Hematopoietic multipotent progenitor cell treated with erythropoietin and hydrocortisone succinate and interleukin-3 and kit ligand, for 4 days (in vitro differentiated cells): ENCODE data around the gene NTRK3.
"Not testable (repeated sequence)": the region's sequence is repeated elsewhere in the genome, so short reads cannot be mapped to it uniquely, and the experiment has no call there.

Source experiments
- DNase-seq: peaks from one replicate; pipeline ENCODE4 v3.0.0-alpha.2; 2015

Gene NTRK3

DNA sequence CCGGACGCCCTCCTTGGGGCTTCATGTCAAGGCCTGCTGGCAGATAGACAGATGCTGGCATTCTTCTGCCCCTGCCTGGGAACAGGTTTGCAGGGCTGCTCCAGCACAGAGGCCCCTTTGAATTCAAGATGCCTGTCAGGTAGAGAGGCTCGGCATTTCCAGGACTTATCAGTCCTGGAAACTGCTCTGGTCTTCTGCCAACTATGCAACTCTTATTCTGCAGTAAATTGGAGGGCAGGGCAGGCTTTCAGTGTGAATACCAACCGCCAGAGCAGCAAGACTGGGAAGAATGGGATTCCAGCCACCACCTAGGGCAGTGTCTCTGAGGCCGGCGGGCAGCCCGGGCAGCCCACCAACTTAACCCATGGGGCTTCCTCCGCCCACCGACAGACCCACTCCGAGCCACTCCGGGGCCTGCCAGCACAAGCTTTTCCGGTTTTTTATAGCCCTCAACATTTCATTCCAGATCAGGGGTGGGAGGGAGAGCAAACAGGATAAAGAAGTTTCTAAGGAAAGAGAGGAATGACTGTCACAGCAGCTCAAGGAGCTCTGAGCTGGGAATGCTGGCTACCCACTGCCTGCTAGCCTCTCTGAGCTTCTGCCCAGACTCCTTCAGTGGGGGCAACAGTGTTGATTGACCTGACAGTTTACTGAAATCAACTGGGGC, 140.9 kb downstream of the NTRK3 start:
- DNase-seq, result no peak

DNA sequence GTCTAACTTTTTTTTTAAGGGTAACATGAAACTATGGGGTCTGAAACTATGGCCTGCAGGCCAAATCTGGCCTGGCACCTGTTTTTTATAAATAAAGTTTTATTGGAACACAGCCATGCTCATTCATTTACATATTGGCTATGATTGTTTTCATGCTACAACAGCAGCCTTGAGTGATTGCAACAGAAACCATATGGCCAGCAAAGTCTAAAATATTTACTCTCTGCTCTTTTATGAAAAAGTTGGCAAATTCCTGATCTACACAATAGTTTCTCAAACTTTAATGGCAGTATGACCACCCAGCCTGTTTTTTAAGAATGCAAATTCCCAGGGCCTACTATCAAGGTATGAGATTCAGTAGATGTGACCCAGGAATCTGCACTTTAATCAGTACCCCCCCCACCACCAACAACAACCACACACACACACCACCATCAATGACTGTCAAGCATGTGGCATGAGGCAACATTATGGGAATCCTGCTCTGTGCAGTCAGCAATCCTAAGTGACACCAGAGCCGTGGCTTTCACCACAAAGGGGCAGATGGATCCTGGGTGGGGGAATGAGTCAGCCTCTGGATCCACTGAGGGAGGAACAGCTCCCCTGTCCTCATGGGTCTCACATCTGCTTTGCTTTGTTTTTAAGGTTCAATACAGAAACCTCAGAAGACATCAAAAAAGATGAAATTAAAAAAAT, 142.8 kb downstream of the NTRK3 start:
- DNase-seq, result no peak

DNA sequence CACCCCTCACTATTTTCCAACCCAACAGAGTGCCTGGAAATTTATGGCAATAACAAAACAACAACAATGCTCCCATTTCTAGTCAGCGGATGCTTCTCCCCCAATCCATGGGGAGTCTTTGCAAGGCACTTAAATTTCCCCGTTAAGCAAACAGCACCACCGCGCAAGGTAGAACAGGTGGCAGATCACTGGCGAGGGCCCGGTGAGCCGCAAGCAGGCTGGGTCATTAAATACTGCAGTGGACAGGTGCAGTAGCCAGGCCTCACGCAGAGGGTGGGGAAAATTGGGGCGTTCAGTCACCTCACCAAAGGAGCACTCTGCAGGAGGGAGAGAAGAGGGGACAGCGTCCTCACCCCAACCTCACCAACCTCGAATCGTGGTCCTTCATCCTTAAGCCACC, 147.5 kb downstream of the NTRK3 start:
- DNase-seq, result no peak

DNA sequence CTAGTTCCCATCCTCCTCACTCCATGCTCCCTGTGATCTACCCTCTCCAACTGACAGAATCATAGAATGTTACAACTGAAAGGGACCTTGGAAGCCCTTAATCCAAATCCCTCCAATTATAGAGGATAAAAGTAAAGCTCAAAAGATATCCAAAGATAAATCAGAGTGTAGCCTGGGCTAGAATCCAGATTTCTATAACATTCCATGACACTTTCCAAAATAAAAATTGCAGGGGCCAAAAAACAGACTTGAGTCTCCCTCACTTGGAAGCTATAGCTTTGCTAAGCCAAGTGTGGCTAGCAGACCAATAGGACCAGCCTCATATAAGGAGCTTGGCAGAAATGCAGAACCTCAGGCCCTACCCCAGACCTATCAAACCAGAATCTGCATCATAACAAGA, 148.1 kb downstream of the NTRK3 start:
- no peak for DNase-seq

DNA sequence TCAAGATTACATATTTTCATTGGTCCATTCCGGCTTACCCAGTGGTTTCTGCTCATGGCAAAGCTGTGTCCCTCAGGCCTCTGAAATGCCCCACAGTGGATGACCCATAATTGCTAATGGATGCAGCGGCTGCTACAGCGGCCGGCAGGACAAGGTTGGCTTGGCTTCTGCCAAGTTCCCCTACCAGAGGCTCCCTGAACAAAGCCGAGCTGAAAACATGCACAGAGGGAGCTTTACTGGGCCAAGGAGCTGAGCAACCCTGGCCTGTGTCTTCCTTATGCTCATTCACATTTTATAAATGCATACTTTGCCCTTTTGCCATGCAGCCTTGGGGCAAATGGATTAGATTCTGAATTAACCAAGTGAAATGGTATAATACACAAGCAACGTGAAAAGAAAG, 150.5 kb downstream of the NTRK3 start:
- DNase-seq, result no peak

DNA sequence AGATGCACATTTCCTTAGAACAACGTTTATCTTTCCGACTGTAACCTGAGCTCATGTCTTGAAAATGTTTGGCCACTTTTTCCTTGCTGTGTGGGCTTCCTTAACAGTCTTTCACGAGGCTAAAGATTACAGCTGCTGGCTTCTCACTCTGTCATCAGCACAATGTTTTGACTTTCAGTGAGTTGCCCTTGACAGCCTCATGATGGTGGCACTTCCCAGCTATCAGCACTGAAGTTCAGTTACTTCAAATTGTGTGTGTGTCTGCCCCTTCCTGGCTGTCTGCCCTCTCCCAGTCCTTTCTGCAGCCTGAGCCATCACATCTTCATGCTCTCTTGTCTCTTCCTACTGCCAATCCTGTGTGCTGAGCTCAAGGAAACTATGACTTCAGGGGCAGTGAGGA, 152.2 kb downstream of the NTRK3 start:
- no peak for DNase-seq

DNA sequence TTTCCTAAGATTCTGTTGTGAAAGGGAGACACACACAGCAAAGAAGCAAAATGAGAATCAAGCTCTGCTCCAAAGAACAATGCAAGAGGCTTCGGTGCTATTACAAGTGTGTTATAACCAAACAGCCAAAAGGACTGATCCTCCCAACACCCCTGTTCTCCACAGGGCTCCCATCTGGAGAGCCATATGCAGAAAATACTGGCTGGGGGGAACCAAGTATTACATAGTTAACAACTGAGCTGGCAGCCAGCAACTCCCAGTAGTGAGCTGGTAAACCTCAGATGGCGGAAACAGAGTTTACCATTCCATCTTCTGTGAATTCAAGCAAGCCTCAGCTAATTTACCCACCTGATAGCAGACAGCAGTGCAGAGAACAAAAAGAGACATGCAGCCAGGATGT, 156.4 kb downstream of the NTRK3 start:
- DNase-seq, result no peak

DNA sequence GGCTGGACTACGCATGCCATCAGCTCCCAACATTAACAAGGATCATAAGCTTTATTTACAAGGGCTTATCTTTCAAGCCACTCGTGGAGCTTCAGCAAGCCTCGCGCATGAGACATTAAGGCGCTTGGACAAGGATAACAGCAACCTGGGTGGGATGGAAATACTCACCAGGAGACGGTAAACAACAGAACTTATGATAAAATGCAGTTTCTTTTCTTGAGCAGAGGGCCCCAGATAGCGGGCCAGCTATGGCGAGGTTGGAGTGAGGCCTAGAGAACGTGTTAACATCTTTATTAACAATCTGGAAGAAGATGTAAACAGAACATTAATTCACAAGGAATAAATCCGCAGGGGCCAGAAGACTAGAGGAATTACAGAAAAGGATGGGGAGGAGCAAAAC, 158.2 kb downstream of the NTRK3 start:
- no peak for DNase-seq

DNA sequence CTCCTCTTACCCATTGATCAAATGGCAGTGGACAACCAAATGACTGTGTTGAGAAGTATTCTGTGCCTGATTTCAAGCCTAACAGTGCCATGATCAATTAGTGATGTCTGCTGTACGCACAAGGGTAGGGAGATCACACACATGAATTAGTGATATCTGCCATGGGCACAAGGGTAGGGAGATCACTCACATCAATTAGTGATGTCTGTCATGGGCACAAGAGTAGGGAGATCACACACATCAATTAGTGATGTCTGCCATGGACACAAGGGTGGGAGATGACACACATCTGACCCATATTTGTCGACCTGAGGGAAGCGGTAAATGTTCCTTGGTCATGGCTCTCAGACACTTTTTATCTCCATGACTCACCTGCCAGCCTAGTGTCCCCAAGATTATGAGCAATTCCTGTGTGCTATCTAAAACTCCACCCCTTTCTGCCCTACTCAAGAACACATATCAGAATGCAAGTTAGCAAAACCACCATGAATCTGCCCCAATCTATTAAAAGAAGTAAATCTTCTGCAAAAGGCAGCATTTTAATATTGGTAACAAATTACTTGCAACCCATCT, 165.0 kb downstream of the NTRK3 start:
- peak; percentile 4 for DNase-seq

DNA sequence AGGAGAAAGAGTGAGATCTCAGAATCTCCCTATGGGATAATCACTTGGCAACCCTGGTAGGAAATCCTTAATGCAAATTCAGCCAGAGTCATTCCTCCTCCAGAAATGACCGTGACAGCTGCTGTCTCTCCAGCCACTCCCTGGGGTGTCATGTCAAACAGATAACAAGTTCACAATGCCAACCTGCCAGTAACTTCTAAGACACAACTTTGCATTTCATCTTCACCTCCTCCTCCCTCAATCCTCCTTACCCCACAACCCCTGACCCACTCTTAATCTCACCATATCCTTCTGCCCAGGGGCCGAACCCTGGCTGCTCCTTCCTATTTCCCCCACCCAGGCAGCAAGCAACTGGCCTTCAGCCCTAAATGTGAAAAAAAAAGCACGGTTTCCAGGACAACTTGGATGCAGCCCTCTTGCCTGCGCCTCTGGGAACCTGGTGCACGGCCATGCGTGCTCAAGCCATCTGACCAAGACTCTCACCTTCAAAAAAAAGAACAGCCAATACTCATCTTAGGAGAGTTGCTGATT, 166.0 kb downstream of the NTRK3 start:
- no peak for DNase-seq

DNA sequence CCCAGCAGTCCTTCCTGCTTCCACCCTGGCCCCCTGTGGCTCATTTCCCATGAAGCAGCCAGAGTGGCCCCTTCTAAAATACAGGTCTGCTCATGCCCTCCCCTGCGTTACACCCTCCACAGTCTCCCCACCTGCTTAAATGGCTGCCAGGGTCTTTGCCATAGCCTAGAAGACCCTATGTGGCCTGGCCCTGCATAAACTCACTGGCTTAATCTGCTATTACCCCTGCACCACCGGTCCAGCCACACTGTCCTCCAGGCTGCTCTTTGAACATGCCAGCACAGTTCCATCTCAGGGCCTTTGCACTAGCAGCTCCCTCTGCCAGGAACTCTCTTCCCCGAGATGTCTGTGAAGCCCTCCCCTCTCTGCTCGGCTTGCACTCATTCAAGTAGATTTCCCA, 166.8 kb downstream of the NTRK3 start:
- no peak for DNase-seq

DNA sequence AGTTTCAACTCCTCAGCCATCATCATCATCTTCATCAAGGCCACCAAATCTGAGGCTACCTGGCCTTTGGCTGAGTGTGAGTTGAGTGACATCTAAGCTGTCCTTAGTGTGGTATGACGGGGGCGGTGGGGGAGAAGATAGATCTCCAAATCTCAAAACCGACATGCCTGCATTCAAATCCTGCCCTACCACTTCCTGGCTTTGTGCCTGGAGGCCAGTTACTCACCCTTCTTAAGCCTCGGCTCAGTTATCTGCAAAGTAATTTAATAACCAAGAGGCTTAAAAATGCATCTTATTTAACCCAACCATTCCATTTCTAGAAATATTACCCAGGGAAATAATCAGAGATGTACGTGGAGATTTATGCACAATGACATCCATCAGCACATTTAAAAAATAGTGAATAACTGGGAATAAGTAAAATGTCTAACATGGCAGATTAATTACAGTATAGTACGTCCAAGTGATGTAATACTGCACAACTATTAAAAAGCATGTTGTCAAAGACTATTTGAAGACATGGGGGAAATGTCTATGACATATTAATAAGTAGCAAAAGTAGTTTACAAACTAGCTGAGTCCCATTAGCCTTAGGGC, 167.4 kb downstream of the NTRK3 start:
- no peak for DNase-seq

DNA sequence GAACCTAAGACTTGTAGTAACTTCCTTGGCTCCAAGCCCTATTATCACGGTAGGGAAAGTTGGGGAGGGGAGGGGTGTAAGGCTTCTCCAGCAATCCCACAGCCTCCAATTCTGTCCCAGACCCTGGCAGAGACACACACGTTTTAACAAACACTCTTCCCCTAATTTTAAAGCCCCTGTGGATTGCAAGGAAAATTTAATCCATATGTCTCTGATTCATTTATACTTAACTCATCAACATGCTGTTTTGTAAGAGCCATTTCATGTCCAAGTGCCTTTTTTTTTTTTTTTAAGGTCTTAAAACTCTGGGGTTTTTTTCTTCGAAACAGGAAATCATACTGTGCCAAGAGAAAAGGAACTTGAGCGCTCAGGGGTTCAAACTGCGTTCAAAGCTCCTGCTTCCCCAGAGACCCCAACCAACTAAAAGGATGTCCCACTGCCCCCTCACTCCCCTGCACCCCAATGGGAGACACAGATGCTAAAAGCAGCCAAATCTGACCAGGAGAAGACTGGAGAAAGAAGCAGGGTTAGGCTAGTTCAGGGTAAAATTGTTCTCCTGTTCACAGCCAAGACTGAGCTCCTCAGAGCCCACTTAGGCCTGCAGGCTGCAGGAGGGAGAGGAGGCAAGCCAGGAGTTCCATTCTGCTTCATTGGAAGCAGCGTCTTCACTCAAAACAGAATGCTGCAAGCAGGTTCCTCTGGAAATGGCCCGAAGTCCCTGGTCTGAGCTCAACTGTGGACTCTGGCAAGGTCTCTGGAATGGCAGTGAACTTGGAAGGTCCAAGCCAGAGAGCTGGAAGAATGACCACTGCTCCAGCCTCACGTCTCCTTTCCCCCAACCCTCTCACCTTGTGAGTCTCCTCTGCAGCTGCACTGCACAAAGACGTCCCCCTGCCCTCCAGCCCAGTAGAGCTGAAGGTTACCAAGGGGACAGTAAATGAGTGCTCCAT, 172.5 kb downstream of the NTRK3 start:
- DNase-seq, result peak; percentile 15

DNA sequence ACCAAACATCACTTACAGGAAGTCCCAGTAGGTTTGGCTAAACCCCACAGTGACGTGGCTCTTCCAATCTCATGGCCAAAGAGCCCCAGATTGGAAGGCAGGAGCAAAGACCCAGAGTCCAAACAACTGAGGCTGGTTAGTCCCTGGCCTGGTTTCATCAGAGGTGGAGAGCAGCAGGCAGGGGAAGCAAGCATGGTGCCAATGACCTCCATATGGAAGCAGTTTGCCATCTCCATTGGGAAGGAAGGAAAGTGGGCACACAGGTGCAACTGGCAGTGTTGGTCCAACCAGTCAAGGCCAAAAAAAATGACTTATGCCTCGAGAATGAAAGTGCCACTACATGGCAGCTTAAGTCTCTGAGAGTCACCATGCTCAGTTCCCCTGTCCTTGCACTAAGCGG, 175.9 kb downstream of the NTRK3 start:
- DNase-seq, result no peak

DNA sequence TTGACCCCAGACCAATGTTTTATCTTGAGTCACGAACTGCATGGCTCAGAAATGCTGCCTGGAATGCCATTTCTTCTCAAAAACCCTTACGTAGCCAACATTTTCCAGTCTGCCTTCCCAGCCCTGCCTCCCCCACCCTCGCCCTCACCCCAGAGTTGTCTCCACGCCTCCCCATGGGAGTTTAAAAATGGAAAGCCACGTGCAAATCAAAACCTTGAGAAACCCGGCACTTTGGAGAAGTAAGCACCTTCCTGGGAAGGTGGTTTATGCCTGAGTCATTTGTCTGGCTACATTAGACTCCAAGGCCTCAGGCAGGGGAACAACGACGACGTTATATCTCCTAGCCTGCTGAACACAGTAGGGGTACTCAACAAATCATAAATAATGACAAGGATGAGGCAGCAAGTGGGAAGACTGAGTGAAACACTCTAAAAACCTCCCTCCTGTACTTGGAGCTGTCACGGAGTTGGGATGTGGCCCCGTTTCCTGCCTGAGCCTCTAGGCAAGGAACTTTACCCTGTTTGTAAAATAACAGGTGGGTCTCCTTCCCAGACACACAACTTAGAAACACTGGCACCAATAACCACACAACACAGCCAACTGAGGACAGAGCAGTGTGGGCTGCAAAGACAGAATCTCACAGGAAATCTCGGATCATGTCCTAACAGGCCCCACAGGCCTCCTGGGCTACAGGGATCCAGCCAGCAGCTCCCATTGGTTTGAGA, 179.1 kb downstream of the NTRK3 start:
- no peak for DNase-seq

DNA sequence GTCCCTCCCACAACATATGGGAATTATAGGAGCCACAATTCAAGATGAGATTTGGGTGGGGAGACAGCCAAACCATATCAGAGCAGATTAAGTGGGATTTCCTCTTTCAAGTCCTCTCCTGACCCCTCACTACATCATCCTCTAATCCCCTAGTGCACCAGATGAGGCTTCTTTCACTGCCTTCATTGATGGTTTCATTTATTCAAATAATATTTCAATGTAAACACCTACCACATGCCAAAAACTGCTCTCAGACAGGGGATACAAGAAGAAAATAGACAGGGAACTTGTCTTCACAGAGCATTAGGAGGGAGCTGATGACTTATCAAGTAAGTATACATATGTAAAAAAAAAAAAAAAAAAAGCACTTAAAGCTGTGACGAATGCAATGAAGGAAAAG, 180.2 kb downstream of the NTRK3 start:
- no peak for DNase-seq

DNA sequence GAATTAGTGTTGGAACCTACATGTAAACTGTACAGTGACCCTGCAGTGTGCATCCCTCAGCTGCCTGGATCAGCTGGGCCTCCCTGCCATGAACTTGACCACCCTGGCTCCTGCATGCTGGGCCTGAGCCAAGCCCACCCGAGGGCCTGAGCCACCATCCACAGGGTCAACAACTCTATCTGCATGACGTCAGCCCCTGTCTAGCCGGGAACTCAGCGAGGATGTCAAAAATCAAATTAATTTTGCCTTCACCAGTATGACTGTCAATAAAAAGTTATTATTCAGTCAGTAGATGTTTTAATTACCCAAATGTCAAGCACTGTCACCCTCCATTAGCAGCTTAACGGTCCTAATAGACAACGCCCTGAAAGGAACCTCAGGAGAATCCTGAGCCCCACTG, 181.4 kb downstream of the NTRK3 start:
- DNase-seq, result no peak

DNA sequence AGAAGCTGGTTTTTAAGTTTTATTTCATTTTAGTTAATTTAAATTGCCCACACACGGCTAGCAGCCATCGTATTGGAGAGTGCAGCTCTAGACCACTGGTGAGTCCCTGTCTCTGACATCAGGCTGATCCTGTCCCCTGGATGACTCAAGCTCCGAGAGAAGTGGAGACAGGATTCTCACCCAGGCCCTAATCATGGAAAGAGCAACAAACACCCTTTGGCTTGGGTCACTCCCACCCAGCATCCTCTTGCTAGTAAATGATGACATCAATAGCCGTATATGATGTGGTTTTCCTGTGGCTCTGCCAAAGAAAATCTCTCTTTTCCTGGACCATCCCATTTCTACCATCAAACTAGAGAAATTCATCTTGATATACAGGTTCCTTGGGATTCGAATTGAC, 182.2 kb downstream of the NTRK3 start:
- no peak for DNase-seq

DNA sequence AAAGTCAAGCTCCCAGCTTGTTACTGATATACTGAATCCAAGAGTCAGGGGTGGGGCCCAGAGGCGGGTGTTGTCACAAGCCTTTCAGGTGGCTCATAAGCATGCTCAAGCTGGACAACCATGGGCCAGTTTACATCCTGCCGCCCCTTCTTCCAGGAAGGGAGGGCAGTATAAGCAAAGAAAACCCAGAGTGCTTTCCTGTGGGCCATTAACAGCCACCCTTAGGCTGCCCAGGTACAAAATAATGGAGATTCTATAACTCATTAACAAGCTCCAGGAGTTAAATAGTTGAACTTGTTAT, 183.2 kb downstream of the NTRK3 start:
- DNase-seq, result no peak

DNA sequence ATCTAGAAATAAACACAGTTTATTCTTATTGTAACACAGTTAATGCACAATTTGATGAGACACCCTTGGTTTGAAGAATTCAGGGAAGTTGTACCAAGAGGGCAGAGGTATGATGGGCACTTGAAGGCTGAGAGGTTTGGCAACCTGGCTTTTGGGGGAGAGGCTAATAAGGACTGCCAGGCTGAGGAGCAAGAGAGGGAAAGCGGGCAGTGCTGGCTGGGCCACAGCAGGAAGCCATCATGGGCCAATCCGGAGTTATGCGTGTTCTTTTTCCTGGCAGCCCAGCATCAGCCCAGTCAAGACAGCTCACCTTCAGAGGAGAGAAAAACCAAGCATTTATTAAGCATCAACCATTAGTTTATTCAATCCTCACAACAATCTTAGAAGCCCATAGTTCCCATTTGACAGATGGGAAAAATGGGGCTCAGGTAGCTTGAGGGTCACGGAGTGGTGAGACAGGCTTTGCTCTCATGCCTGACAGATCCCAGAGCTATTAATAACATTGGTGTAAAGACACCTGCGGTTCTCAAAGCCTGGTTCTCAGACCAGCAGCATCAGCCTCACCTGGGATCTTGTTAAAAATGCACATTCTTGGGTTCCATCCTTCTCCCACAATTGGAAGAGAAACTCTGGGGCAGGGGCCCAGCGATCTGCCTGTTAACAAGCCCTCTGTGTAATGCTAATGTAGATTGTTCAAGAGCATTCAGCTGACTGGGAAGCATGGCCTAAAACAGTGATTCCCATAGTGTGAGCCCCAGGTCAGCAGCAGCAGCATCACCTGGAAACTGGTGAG, 183.7 kb downstream of the NTRK3 start:
- DNase-seq, result no peak

DNA sequence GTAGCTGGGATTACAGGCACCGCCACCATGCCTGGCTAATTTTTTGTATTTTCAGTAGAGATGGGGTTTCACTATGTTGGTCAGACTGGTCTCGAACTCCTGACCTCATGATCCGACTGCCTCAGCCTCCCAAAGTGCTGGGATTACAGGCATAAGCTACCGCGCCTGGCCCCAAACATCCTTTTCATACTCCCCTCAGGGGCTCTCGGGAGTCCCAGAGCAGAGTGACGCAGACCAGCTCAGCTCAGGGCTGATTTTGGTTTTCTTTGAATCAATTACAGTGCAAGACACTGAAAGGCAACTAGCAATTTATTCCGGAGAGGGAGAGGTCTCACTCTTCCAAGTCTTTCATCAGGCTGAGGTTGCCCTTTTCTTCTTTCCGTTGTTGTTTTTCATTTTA, 184.4 kb downstream of the NTRK3 start:
- DNase-seq, result not testable (repeated sequence)
